ENCODE data around the gene NUAK2. TPM values are rescaled to one million over a fixed set of nuclear protein-coding genes. Genes with fewer than 3 reads are reported as not detected.

The NUAK2 gene
- total RNA-seq, 4 donors from 2014 or later = 16.2 to 41.2 (median 30.2) TPM

- WGBS = 51% methylated on average over 3 of the region's 3 CpGs
- Histone ChIP-seq H3K9me3 (no peaks in the 10 kb centered on the region), H3K4me3 (no peak overlapping the region), H3K27ac (no peak overlapping the region), H3K27me3 (peaks cover 10% of the 10 kb centered on the region), H3K4me1 (peaks cover 11% of the 10 kb centered on the region), H3K36me3 (no peaks in the 10 kb centered on the region)
- DNase-seq (ENCODE audit: low spot score in 2 of 2) = no peak
- TF ChIP-seq, protein P1, sequence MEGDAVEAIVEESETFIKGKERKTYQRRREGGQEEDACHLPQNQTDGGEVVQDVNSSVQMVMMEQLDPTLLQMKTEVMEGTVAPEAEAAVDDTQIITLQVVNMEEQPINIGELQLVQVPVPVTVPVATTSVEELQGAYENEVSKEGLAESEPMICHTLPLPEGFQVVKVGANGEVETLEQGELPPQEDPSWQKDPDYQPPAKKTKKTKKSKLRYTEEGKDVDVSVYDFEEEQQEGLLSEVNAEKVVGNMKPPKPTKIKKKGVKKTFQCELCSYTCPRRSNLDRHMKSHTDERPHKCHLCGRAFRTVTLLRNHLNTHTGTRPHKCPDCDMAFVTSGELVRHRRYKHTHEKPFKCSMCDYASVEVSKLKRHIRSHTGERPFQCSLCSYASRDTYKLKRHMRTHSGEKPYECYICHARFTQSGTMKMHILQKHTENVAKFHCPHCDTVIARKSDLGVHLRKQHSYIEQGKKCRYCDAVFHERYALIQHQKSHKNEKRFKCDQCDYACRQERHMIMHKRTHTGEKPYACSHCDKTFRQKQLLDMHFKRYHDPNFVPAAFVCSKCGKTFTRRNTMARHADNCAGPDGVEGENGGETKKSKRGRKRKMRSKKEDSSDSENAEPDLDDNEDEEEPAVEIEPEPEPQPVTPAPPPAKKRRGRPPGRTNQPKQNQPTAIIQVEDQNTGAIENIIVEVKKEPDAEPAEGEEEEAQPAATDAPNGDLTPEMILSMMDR (IDR thresholded peaks at IDR 0.05) = no peak
- TF ChIP-seq EP300 (IDR thresholded peaks at IDR 0.05) (no peak), POLR2AphosphoS5 (IDR thresholded peaks at IDR 0.05) (no peak), POLR2A (IDR thresholded peaks at IDR 0.05) (no peak)
Observed at GRCh38 chr1:205355075-205355453, 33.5 kb upstream of the NUAK2 start.

DNA sequence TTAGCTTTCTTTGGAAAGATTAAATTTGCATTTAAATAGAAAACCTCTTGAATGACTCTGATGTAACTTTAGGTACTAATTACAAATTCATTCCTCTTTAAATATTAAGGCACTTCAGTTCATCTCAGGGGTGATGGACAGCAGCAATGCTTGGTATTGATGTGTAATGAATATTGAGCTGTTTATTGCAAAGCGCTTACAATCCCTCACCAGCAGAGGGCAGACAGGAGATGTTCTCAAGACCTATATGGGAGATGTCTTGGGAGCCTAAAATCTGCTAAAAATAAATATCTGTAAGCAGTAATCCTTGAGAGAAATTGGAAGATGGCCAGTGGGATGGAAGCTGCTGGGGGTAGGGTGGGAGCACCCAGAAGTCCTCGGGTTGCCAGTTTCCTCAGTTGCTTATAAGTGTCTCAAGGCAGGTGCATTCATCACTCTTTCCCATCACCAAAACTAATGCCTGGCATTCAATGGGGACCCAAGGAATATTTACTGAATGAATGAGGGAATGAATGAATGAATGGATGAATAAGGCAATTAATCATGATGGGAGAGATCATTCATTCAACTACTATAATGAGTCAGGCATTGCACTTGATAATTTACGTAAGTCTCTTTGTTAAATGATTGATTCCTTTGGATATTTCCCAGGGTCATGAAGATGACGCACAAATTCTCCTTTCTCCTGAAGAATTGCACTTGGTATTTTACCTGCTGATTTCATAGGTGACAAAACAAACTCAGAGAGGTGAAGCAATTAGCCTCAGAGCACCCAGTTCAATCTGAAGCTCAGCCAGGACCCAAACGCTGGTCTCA is 32.9 kb upstream of the NUAK2 start:
- Histone ChIP-seq H3K27me3 (peaks cover 12% of the 10 kb centered on the region), H3K27ac (no peak overlapping the region), H3K36me3 (no peaks in the 10 kb centered on the region), H3K4me1 (peaks cover 11% of the 10 kb centered on the region), H3K4me3 (no peak overlapping the region), H3K9me3 (no peaks in the 10 kb centered on the region)
- TF ChIP-seq, protein P1 (IDR thresholded peaks at IDR 0.05) = peak; percentile 49 to 79
- TF ChIP-seq POLR2A (IDR thresholded peaks at IDR 0.05) = no peak
- 22% methylated on average over 5 of the region's 5 CpGs for WGBS
- DNase-seq (ENCODE audit: low spot score in 2 of 2) = no peak

DNA sequence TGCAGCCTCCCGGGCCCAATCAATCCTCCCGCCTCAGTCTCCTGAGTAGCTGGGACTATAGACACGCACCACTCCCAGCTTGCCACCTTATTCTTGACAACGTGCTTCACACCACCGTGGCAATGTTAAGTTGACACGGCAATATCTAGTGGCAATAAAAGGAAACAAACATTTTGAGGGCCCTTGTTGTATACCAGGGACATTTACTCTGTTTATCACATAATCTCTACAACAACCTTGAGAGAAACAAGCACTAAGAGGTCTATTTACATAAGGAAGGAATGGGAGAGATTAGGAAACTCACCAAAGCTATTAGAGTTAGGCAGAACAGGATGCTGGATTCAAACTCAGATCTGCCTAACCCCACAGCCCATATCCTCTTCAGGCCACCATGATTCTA is 32.1 kb upstream of the NUAK2 start:
- 87% methylated on average over 6 of the region's 6 CpGs for WGBS
- Histone ChIP-seq H3K4me3 (no peak overlapping the region), H3K9me3 (no peaks in the 10 kb centered on the region), H3K27ac (no peak overlapping the region), H3K4me1 (peaks cover 11% of the 10 kb centered on the region), H3K27me3 (peaks cover 17% of the 10 kb centered on the region), H3K36me3 (no peaks in the 10 kb centered on the region)
- no peak for DNase-seq (ENCODE audit: low spot score in 2 of 2)
- TF ChIP-seq, protein P1 (IDR thresholded peaks at IDR 0.05) = no peak
- no peak for TF ChIP-seq POLR2A (IDR thresholded peaks at IDR 0.05)
- no peak for TF ChIP-seq POLR2AphosphoS5 (IDR thresholded peaks at IDR 0.05)
- no peak for TF ChIP-seq EP300 (IDR thresholded peaks at IDR 0.05)

GRCh38 chr1:205353191-205353590 is 31.6 kb upstream of the NUAK2 start:
- Histone ChIP-seq H3K27ac (no peak overlapping the region), H3K9me3 (no peaks in the 10 kb centered on the region), H3K27me3 (peaks cover 17% of the 10 kb centered on the region), H3K36me3 (no peaks in the 10 kb centered on the region), H3K4me1 (peaks cover 11% of the 10 kb centered on the region), H3K4me3 (no peak overlapping the region)
- TF ChIP-seq EP300 (IDR thresholded peaks at IDR 0.05) (no peak), POLR2A (IDR thresholded peaks at IDR 0.05) (no peak), POLR2AphosphoS5 (IDR thresholded peaks at IDR 0.05) (no peak)
- TF ChIP-seq, protein P1 (IDR thresholded peaks at IDR 0.05) = no peak
- DNase-seq (ENCODE audit: low spot score in 2 of 2) = no peak
- 86% methylated on average over 4 of the region's 4 CpGs for WGBS

DNA sequence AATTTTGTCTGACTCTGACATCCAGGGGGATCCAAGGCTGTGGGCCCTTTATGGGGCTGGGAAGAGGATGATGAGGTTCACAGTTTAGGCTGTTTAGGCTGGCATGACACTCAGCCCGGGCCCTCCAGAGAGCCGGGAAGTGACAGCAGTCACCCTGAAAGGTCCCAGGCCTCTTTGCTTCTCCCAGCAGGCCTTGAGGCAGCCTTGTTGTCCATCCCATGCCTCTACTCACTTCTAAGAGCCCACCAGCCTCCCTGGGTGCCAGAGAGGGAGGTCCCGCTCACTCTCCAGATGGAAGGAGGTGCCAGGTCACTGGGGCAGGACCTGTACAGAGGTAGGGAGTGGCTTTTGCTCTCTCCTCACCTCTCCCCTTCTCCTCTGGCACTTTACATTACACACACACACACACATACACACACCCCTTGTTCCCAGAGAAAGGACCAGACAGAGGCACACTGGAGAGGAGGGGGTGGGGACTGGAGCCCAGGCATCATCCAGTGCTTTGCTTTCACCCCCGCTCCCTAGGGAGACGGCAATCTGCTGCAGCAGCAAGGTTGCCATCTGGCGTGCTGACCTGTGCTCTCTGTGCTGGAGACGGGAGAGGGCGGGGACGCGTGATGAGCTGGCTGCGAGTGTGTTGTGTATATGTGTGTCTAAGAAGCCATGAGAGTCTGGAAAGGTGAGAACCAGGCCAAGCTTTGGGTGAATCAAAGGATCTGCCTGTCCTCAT is 30.6 kb upstream of the NUAK2 start:
- TF ChIP-seq, protein P1 (IDR thresholded peaks at IDR 0.05) = no peak
- TF ChIP-seq POLR2AphosphoS5 (IDR thresholded peaks at IDR 0.05) = no peak
- TF ChIP-seq EP300 (IDR thresholded peaks at IDR 0.05) = no peak
- 53% methylated on average over 9 of the region's 11 CpGs for WGBS
- Histone ChIP-seq H3K4me3 (no peak overlapping the region), H3K27ac (no peak overlapping the region), H3K4me1 (peaks cover 11% of the 10 kb centered on the region), H3K27me3 (peaks cover 24% of the 10 kb centered on the region), H3K36me3 (no peaks in the 10 kb centered on the region), H3K9me3 (no peaks in the 10 kb centered on the region)
- DNase-seq (ENCODE audit: low spot score in 2 of 2) = no peak

Data from suprapubic skin (tissue), 4 donors.